GM19455 (cell line): ENCODE measurements around the gene KLHL6.
"Not testable (repeated sequence)": the region's sequence is repeated elsewhere in the genome, so short reads cannot be mapped to it uniquely, and the experiment has no call there.

Experiments used
- ATAC-seq: cut with Tn5 transposase; IDR thresholded peaks from one replicate; pipeline ENCODE4 v1.9.1; 2021; ENCODE audit not compliant: unreplicated experiment

KLHL6 gene

GRCh38 chr3:183555541-183556081 lies at the start of gene KLHL6:
Gene KLHL6, minus strand, starts transcription at chr3:183555706. Its CDS starts 53 bp downstream, at chr3:183555653.
- peak; percentile 97 for ATAC-seq

- no peak for ATAC-seq
These were observed 42.5 kb upstream of the KLHL6 start for GRCh38 chr3:183597959-183598358.

- ATAC-seq, result no peak
These were observed 39.1 kb upstream of the KLHL6 start for GRCh38 chr3:183594636-183595035.

GRCh38 chr3:183592821-183593220 lies 37.3 kb upstream of the KLHL6 start:
- ATAC-seq, result no peak

- peak; percentile 91 for ATAC-seq
These were observed 36.5 kb upstream of the KLHL6 start for GRCh38 chr3:183591881-183592521.

GRCh38 chr3:183590442-183590841 lies 34.9 kb upstream of the KLHL6 start:
- no peak for ATAC-seq

- ATAC-seq, result no peak
These were observed 31.8 kb upstream of the KLHL6 start for GRCh38 chr3:183587336-183587735.

GRCh38 chr3:183586477-183586876 lies 31.0 kb upstream of the KLHL6 start:
- ATAC-seq, result no peak

- no peak for ATAC-seq
These were observed 29.4 kb upstream of the KLHL6 start for GRCh38 chr3:183584914-183585280.

- ATAC-seq, result no peak
These were observed 28.9 kb upstream of the KLHL6 start for GRCh38 chr3:183584246-183584913.

- no peak for ATAC-seq
These were observed 28.1 kb upstream of the KLHL6 start for GRCh38 chr3:183583331-183584245.

GRCh38 chr3:183582161-183582560 lies 26.7 kb upstream of the KLHL6 start:
- ATAC-seq, result no peak

- no peak for ATAC-seq
These were observed 26.1 kb upstream of the KLHL6 start for GRCh38 chr3:183581496-183582155.

- no peak for ATAC-seq
These were observed 24.7 kb upstream of the KLHL6 start for GRCh38 chr3:183579967-183580900.

GRCh38 chr3:183578179-183578578 lies 22.7 kb upstream of the KLHL6 start:
- ATAC-seq, result no peak

GRCh38 chr3:183577346-183577745 lies 21.8 kb upstream of the KLHL6 start:
- ATAC-seq, result no peak

- no peak for ATAC-seq
These were observed 21.1 kb upstream of the KLHL6 start for GRCh38 chr3:183576487-183577107.

GRCh38 chr3:183572935-183573334 lies 17.4 kb upstream of the KLHL6 start:
- no peak for ATAC-seq

GRCh38 chr3:183570191-183570590 lies 14.7 kb upstream of the KLHL6 start:
- not testable (repeated sequence) for ATAC-seq
